Rectal smooth muscle tissue (tissue), 1 donor: ENCODE results near the gene TUT4.

ENCODE experiments used
- H3K27ac ChIP-seq: one replicate; pipeline ENCODE4 v1.7.0; 2013; ENCODE audit warnings: low read depth, low read length, inconsistent platforms
- H3K27me3 ChIP-seq: one replicate; pipeline ENCODE4 v1.7.0; 2013; ENCODE audit warnings: low read length; ENCODE audit not compliant: control insufficient read depth, insufficient read depth
- H3K36me3 ChIP-seq: one replicate; pipeline ENCODE4 v1.7.0; 2013; ENCODE audit warnings: low read length; ENCODE audit not compliant: control insufficient read depth, insufficient read depth
- H3K4me1 ChIP-seq: one replicate; pipeline ENCODE4 v1.7.0; 2013; ENCODE audit warnings: low read length; ENCODE audit not compliant: control insufficient read depth, insufficient read depth
- H3K4me3 ChIP-seq: one replicate; pipeline ENCODE4 v1.7.0; 2013; ENCODE audit warnings: low read length
- H3K9ac ChIP-seq: one replicate; pipeline ENCODE4 v1.7.0; 2013; ENCODE audit warnings: low read length

TUT4 gene

DNA sequence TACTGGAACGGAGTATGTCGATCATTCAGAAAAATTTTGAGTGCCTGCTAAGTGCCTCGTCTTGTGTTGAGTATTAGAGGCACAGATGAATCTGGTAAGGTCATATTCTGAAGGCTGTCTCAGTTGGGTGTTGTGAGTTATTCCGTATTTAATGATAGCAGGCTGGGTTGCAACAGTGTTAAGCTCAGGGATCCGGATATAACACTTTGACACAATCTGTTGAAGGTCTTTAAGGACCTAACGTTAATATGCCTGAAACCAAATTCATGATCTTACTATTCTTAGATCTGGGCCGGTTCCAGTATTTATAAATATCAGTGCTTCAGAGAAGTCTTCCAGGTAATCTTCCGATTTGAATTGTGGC, 147.9 kb downstream of the TUT4 start:
- peaks cover 4% of the 10 kb centered on the region for H3K4me1 ChIP-seq
- no peaks in the 10 kb centered on the region for H3K27me3 ChIP-seq
- H3K36me3 ChIP-seq: peaks cover 12% of the 10 kb centered on the region
- peak overlapping the region; percentile 89 for H3K27ac ChIP-seq
- H3K4me3 ChIP-seq: peak overlapping the region; percentile 96
- peak overlapping the region; percentile 92 for H3K9ac ChIP-seq

DNA sequence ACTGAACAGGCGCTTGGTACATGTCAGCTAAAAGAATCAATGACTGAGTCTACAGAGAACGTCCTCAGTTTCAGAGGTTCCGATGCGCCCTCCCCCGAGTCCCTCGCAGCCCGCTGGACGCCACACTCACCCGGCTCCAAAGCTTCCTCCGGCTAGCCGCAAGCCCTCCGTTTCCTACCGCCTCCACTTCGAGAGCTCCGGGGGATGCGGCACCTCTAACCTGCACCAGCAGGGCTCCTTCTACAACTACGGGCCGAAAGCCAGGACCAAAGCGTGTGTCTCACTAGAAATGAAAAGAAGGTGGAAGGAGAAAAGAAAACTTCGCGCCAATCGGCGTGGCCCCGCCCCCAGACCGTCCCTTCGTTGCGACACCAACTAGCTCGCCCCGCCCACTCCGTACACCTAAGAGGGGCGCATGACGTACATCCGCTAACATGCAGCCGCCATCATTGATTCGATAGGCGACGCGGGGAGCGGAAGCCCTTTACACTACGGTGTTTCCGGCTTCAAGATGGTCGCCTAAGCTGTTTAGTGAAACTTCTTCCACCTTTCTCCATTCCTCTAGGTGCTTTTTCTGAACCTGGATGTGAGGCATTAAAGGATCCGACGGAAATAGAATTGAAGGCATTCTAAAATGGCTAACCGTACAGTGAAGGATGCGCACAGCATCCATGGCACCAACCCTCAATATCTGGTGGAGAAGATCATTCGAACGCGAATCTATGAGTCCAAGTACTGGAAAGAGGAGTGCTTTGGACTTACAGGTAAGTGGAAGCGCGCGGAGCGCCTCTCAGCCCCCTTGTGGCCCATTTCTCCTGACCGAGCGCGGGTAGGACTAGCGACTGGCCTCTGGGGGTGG, 148.5 kb downstream of the TUT4 start, which contains the start of the genes ORC1 and PRPF38A:
Gene ORC1, minus strand, starts transcription at position 308 of the 859 bp plus-strand sequence. CDS start 2,200 bp downstream, outside the sequence.
Gene PRPF38A, plus strand, starts transcription at position 487 of the 859 bp plus-strand sequence. Its CDS starts 148 bp downstream, at position 635.
- H3K27me3 ChIP-seq: no peaks in the 10 kb centered on the region
- peak within 1 kb of the TSS; percentile 89 for H3K27ac ChIP-seq
- peaks cover 12% of the 10 kb centered on the region for H3K36me3 ChIP-seq
- H3K9ac ChIP-seq: peak within 1 kb of the TSS; percentile 92
- peak within 1 kb of the TSS; percentile 96 for H3K4me3 ChIP-seq
- peaks cover 4% of the 10 kb centered on the region for H3K4me1 ChIP-seq

DNA sequence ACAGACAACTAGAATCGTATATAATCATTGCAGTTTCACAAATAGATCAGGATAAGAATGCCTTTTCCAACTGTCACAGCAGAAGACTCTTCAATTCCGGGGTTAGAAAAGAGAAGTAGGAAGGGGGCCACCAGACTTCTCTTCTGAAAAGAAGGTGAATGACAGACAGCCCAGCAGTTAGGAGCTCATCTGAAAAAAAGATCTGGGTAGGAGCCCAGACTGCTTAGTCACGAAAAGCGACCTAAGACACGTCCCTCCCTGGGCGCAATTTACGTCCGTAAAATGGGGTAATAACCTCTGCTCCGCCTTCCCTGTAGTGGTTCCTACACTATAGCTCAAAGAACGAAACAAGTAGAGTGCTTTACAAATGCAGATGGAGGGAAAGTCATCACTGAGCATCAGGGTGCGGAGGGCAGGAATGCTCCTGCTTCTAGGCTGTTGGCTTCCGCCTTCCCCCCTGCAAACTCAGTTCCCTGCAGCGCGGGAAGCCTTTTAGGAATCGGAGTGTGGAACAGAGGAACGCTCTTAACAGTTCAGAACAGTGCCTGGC, 149.3 kb downstream of the TUT4 start:
- Histone ChIP-seq H3K4me3 (peak overlapping the region; percentile 96), H3K36me3 (peaks cover 5% of the 10 kb centered on the region), H3K4me1 (peaks cover 4% of the 10 kb centered on the region), H3K9ac (no peak overlapping the region), H3K27ac (no peak overlapping the region), H3K27me3 (no peaks in the 10 kb centered on the region)

DNA sequence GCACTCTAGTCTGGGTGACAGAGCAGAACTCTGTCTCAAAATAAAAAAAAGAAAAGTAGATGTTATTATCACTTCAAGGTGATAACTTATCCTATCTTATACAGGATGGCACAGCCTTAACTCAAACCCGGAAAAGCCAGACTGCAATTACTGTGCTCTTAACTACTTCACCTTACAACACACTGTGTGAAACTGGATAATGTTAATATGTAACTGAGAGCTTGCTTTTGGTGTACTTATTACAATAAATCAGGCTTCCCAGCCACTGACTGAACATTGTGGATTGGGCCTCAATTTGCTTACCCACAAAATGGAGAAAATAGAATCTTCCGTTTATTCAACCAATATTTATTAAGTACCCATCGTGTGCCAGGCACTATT, 150.0 kb downstream of the TUT4 start:
- peak overlapping the region; percentile 5 for H3K4me3 ChIP-seq
- no peaks in the 10 kb centered on the region for H3K27me3 ChIP-seq
- H3K27ac ChIP-seq: no peak overlapping the region
- H3K4me1 ChIP-seq: peaks cover 4% of the 10 kb centered on the region
- no peak overlapping the region for H3K9ac ChIP-seq
- no peaks in the 10 kb centered on the region for H3K36me3 ChIP-seq

DNA sequence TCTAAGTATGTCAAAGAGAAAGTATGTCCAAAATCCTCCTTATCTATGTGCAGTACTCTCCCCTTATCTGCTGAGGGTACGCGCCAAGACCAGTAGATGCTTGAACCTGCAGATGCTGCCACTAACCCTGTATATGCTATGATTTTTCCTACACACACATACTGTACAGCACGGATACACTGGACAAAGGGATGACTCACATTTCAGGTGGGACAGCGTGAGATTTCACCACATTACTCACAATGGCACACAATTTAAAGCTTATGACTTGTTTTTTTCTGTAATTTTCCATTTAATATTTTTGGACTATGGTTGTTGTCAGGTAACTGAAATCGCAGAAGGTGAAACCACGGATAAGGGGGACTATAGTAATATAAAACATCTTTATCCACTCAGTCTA, 152.8 kb downstream of the TUT4 start:
- Histone ChIP-seq H3K9ac (no peak overlapping the region), H3K36me3 (peaks cover 3% of the 10 kb centered on the region), H3K4me1 (no peaks in the 10 kb centered on the region), H3K4me3 (no peak overlapping the region), H3K27ac (no peak overlapping the region), H3K27me3 (no peaks in the 10 kb centered on the region)

DNA sequence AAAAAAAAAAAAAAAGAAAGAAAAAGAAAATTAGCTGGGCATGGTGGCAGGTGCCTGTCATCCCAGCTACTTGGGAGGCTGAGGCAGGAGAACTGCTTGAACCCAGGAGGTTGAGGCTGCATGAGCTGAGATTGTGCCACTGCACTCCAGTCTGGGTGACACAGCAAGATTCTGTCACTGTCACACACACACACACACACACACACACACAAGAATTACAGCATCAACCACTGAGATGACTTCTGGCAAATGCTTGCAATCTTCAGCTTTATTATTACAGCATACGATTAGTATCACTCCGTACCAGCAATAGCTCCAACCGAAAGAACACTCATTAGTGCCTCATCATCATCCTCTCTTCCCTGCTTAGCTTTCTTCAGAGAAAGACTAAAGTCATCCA, 153.3 kb downstream of the TUT4 start:
- Histone ChIP-seq H3K4me1 (no peaks in the 10 kb centered on the region), H3K4me3 (no peak overlapping the region), H3K27me3 (no peaks in the 10 kb centered on the region), H3K36me3 (peaks cover 3% of the 10 kb centered on the region), H3K9ac (no peak overlapping the region), H3K27ac (no peak overlapping the region)

DNA sequence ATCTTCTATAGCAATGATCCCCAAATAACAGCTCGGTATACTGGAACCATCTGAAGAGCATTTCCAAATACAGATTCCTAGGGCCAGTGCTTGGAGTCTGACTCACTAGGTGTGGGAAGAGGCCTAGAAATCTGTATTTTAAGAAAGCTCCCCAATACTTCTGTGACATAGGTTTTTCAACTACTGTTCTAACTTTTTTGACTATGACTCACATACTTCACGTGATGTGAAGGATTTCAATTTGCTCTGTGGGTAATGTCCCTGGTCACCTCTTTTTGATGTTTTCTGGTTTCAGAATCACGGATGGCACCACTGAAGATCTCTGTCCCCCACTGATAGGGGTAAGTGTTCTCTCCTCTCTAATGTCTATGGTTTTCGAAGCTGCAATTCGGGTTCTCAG, 159.7 kb downstream of the TUT4 start:
- H3K27ac ChIP-seq: no peak overlapping the region
- H3K36me3 ChIP-seq: peaks cover 3% of the 10 kb centered on the region
- H3K9ac ChIP-seq: no peak overlapping the region
- no peak overlapping the region for H3K4me3 ChIP-seq
- H3K4me1 ChIP-seq: no peaks in the 10 kb centered on the region
- no peaks in the 10 kb centered on the region for H3K27me3 ChIP-seq

DNA sequence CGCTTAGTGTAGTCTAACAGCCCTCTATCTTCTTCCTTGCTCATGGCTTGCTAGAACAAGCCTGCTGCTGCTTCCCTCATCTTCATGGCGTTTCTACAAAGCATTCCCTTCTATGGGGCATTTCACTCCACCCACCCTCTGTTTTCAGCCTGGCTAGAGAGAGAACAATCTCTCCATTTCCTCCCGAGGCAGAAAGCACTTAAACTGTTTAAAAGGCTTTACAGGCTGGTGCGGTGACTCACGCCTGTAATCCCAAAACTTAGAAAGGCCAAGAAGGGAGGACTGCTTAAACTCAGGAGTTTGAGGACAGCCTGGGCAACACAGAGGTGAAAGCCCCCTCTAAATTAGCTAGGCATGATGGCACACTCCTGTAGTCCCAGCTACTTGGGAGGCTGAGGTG, 166.4 kb downstream of the TUT4 start:
- Histone ChIP-seq H3K4me1 (no peaks in the 10 kb centered on the region), H3K27me3 (no peaks in the 10 kb centered on the region), H3K9ac (no peak overlapping the region), H3K36me3 (no peaks in the 10 kb centered on the region), H3K4me3 (no peak overlapping the region), H3K27ac (no peak overlapping the region)

DNA sequence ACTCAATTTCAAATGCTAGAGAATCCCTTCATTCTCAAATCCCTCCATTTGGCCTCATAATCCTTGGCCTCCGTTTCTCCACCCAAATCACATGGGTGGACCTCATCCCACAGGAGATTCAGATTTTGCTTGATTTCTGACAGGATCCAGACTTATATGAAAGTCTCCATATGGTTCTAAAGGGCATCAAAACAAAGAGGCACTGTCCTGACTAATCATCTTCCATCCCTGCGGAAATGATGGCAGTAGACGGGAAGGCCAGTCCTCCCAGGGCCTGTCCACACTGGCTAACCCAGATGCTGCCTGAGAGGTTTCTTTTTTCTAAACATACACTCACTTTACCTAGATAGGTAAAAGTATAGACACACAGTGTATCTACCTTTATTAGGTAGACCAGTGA, 167.5 kb downstream of the TUT4 start:
- Histone ChIP-seq H3K4me1 (no peaks in the 10 kb centered on the region), H3K36me3 (no peaks in the 10 kb centered on the region), H3K4me3 (no peak overlapping the region), H3K27me3 (no peaks in the 10 kb centered on the region), H3K9ac (no peak overlapping the region), H3K27ac (no peak overlapping the region)
